ENCODE results near the gene TLR1.

TLR1 gene

GRCh38 chr4:38804654-38805295 lies at the start of gene TLR1:
Gene TLR1 (minus strand): TSS chr4:38804791. CDS start chr4:38798831, 5,960 bp downstream.
- peak; percentile 82 for DNase-seq (ENCODE audit: low read depth)
- peak within 1 kb of the TSS; percentile 73 for H3K4me3 ChIP-seq (ENCODE audit: low read depth, low read length)
- TF ChIP-seq, protein P1, sequence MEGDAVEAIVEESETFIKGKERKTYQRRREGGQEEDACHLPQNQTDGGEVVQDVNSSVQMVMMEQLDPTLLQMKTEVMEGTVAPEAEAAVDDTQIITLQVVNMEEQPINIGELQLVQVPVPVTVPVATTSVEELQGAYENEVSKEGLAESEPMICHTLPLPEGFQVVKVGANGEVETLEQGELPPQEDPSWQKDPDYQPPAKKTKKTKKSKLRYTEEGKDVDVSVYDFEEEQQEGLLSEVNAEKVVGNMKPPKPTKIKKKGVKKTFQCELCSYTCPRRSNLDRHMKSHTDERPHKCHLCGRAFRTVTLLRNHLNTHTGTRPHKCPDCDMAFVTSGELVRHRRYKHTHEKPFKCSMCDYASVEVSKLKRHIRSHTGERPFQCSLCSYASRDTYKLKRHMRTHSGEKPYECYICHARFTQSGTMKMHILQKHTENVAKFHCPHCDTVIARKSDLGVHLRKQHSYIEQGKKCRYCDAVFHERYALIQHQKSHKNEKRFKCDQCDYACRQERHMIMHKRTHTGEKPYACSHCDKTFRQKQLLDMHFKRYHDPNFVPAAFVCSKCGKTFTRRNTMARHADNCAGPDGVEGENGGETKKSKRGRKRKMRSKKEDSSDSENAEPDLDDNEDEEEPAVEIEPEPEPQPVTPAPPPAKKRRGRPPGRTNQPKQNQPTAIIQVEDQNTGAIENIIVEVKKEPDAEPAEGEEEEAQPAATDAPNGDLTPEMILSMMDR (IDR thresholded peaks at IDR 0.05; ENCODE audit: insufficient read depth, low read depth, low read length, missing control alignments), result peak; percentile 30

GRCh38 chr4:38846015-38846414 lies 41.4 kb upstream of the TLR1 start:
- no peak overlapping the region for H3K4me3 ChIP-seq (ENCODE audit: low read depth, low read length)
- TF ChIP-seq, protein P1 (IDR thresholded peaks at IDR 0.05; ENCODE audit: insufficient read depth, low read depth, low read length, missing control alignments), result no peak
- no peak for DNase-seq (ENCODE audit: low read depth)

- TF ChIP-seq, protein P1 (IDR thresholded peaks at IDR 0.05; ENCODE audit: insufficient read depth, low read depth, low read length, missing control alignments), result no peak
- DNase-seq (ENCODE audit: low read depth), result no peak
These were observed 38.4 kb upstream of the TLR1 start for GRCh38 chr4:38842994-38843393.

GRCh38 chr4:38837849-38838248 lies 33.3 kb upstream of the TLR1 start:
- TF ChIP-seq, protein P1 (IDR thresholded peaks at IDR 0.05; ENCODE audit: insufficient read depth, low read depth, low read length, missing control alignments), result no peak
- DNase-seq (ENCODE audit: low read depth), result no peak
- no peak overlapping the region for H3K4me3 ChIP-seq (ENCODE audit: low read depth, low read length)

More at GRCh38 chr4:38842994-38843393, 38.4 kb upstream of the TLR1 start:
- H3K4me3 ChIP-seq (ENCODE audit: low read depth, low read length), result no peak overlapping the region

DNA sequence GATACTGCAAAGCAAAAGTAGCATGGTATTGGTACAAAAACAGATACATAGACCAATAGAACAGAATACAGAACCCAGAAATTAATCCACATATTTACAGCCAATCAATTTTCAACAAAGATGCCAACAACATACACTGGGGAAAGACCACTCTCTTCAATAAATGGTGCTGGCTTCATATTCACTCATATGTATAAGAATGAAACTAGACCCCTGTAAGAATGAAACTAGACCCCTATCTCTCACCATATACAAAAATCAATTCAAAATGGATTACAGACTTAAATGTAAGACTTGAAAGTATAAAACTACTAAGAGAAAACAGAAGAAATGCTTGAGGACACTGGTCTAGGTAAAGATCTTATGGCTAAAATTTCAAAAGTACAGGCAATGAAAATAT lies 32.7 kb upstream of the TLR1 start:
- DNase-seq (ENCODE audit: low read depth), result no peak
- no peak overlapping the region for H3K4me3 ChIP-seq (ENCODE audit: low read depth, low read length)
- TF ChIP-seq, protein P1 (IDR thresholded peaks at IDR 0.05; ENCODE audit: insufficient read depth, low read depth, low read length, missing control alignments), result no peak

DNA sequence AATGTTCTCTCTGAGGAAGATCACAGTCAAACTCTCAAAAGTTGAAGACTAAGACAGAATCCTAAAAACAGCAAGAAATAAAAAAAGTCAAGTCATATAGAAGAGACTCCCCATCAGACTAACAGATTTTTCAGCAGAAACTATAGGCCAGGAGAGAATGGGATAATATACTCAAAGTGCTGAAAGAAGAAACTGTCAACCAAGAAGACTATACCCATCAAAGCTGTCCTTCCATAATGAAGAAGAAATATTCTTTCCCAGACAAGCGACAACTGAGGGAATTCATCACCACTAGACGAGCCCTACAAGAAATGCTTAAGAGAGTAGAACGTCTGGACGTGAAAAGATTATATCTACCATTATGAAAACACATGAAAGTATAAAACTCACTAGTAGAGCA lies 30.0 kb upstream of the TLR1 start:
- DNase-seq (ENCODE audit: low read depth), result no peak
- TF ChIP-seq, protein P1 (IDR thresholded peaks at IDR 0.05; ENCODE audit: insufficient read depth, low read depth, low read length, missing control alignments), result no peak
- H3K4me3 ChIP-seq (ENCODE audit: low read depth, low read length), result no peak overlapping the region

All from GM12865 (cell line).